Vagina (tissue), 2 donors: ENCODE results near the gene B3GAT3. TPM values are rescaled to one million over a fixed set of nuclear protein-coding genes. Genes with fewer than 3 reads are reported as not detected.

Experiments
- DNase-seq, 2 donors: peaks; one replicate each; pipeline ENCODE4 v3.0.0-alpha.2; 2017; ENCODE audit errors: extremely low spot score in 2 of 2
- H3K27ac ChIP-seq: fragments of 200-600 bp; sonication (generic); one replicate; pipeline ENCODE4 v1.5.1; 2019
- H3K27me3 ChIP-seq: fragments of 200-600 bp; sonication (generic); one replicate; pipeline ENCODE4 v1.5.1; 2019
- H3K36me3 ChIP-seq, 2 donors: fragments of 200-600 bp; sonication (generic); one replicate each; pipeline ENCODE4 v1.5.1; 2017 to 2019
- H3K4me1 ChIP-seq: fragments of 200-600 bp; sonication (generic); one replicate; pipeline ENCODE4 v1.5.1; 2019
- H3K4me3 ChIP-seq, 2 donors: fragments of 200-600 bp; sonication (generic); 1 replicate in 1 of 2; 2 replicates in 1 of 2; pipeline ENCODE4 v1.5.1; 2016 to 2019
- H3K9me3 ChIP-seq: fragments of 200-600 bp; sonication (generic); one replicate; pipeline ENCODE4 v1.5.1; 2019
- CTCF ChIP-seq, 3 experiments: fragments of 450-650 bp in 2 of 3; fragments of 200-600 bp in 1 of 3; sonication (generic) in 1 of 3; IDR thresholded peaks; one replicate each; pipeline ENCODE4 v1.5.1; 2017 to 2019; ENCODE audit warnings: antibody characterized with exemption in 3 of 3, mild to moderate bottlenecking in 2 of 3, moderate library complexity in 2 of 3
- POLR2A ChIP-seq, 2 donors: fragments of 450-650 bp; IDR thresholded peaks; one replicate each; pipeline ENCODE4 v1.6.1; 2017; ENCODE audit warnings: antibody characterized with exemption in 2 of 2, mild to moderate bottlenecking in 2 of 2, moderate library complexity in 2 of 2
- POLR2AphosphoS5 ChIP-seq, 2 donors: sonication (generic); formaldehyde crosslinking; IDR thresholded peaks; one replicate each; pipeline ENCODE4 v1.9.0; 2017; ENCODE audit warnings: antibody characterized with exemption in 2 of 2, mild to moderate bottlenecking in 2 of 2, low read depth in 1 of 2; ENCODE audit not compliant: insufficient read depth in 1 of 2
- intact Hi-C: fragments of 100-400 bp; cut with DNase I; formaldehyde crosslinking; loops from one replicate; pipeline ENCODE4 v1.15.1; 2023
- total RNA-seq: library from RNA; depleted of rRNA; stranded (reverse); fragments of >200 nt; gene quantifications from one replicate; pipeline ENCODE4 v1.2.3, GENCODE V29; 2016

Gene B3GAT3
- total RNA-seq, 1 donor from 2014 or later: 41.7 TPM

DNA sequence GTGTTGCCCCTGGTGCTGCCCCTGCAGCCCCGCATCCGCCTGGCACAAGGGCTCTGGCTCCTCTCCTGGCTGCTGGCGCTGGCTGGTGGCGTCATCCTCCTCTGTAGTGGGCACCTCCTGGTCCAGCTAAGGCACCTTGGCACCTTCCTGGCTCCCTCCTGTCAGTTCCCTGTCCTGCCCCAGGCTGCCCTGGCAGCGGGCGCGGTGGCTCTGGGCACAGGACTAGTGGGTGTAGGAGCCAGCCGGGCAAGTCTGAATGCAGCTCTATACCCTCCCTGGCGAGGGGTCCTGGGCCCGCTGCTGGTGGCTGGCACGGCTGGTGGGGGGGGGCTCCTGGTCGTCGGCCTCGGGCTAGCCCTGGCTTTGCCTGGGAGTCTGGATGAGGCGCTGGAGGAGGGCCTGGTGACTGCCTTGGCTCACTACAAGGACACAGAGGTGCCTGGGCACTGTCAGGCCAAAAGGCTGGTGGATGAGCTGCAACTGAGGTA, 8.5 kb downstream of the B3GAT3 start:
- Histone ChIP-seq H3K9me3 (no peaks in the 10 kb centered on the region), H3K36me3 (peaks cover 0 to 33% of the 10 kb centered on the region in 2 donors), H3K27ac (peak overlapping the region; percentile 92), H3K4me1 (peaks cover 42% of the 10 kb centered on the region), H3K4me3 (peak overlapping the region; percentile 83 to 96), H3K27me3 (no peaks in the 10 kb centered on the region)
- no peak for DNase-seq
- intact Hi-C loops: loop anchor here (10.0 kb wide), 1 partner anchor 1709 kb away; the partner anchor contains the start of gene PRPF19
- no peak for TF ChIP-seq POLR2A (IDR thresholded peaks at IDR 0.05)
- TF ChIP-seq CTCF (IDR thresholded peaks at IDR 0.05): no peak
- no peak for TF ChIP-seq POLR2AphosphoS5 (IDR thresholded peaks at IDR 0.05; ENCODE audit: insufficient read depth in 1 of 2, low read depth in 1 of 2)

DNA sequence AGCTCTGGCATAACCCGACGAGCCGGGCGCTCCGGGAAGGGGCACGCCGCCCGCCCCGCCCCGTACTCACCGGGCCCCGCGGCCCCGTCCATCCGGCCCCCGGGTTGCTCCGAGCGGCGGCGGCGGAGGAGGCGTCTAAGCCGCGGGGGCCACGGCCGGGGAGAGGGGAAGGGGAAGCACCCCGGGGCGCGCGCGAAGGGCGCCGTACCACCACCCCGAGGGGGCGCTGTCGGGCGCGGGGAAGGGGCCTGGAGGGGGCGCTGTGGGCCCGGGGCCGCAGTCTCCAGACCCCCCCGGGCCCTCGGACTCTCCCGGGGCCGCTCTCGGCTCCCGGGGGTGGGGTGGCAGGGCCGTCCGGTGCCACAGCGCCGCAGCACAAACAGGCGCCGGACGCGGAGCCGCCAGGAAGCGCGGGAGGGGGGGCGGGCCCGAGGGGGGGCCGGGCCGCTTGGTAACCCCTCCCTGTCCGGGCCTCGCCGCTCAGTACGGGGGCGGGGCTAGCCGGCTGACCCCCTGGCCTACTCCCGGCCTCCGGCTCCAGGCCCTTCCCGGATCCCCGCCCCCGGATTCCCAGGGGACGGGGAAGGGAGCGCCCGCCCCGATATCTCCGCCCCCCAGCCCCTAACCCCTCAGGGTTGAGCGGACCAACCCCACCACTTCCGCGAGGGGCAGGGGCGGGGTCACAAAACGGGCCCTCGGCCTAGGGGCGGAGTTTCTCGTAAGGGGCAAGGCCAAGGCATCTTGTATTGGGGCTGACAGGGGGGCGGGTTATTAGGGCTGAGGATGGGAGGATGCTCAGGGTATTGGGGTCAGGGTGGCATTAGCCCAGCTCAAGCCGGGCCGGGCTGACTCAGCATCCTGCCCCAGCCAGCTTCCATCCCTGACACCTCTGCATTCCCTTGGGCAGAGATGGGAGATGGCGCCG, 9.2 kb downstream of the B3GAT3 start, which contains the start of the genes EML3 and ROM1:
Gene EML3, minus strand, starts transcription at position 410 of the 925 bp plus-strand sequence. Its CDS starts 318 bp downstream, at position 92.
Gene ROM1, plus strand, starts transcription at position 892 of the 925 bp plus-strand sequence. Its CDS starts 25 bp downstream, at position 917.
- peaks cover 0 to 33% of the 10 kb centered on the region in 2 donors for H3K36me3 ChIP-seq
- no peaks in the 10 kb centered on the region for H3K9me3 ChIP-seq
- intact Hi-C loops: loop anchor here (10.0 kb wide), 1 partner anchor 1708 kb away; the partner anchor contains the start of gene PRPF19
- DNase-seq: no peak
- H3K27me3 ChIP-seq: no peaks in the 10 kb centered on the region
- H3K4me1 ChIP-seq: peaks cover 42% of the 10 kb centered on the region
- H3K27ac ChIP-seq: peak within 1 kb of the TSS; percentile 92
- H3K4me3 ChIP-seq: peak within 1 kb of the TSS; percentile 83 to 96
- no peak for TF ChIP-seq POLR2A (IDR thresholded peaks at IDR 0.05)
- TF ChIP-seq POLR2AphosphoS5 (IDR thresholded peaks at IDR 0.05; ENCODE audit: insufficient read depth in 1 of 2, low read depth in 1 of 2): peak; percentile 42 to 74
- TF ChIP-seq CTCF (IDR thresholded peaks at IDR 0.05): peak; percentile 65 to 100 (median 79)

DNA sequence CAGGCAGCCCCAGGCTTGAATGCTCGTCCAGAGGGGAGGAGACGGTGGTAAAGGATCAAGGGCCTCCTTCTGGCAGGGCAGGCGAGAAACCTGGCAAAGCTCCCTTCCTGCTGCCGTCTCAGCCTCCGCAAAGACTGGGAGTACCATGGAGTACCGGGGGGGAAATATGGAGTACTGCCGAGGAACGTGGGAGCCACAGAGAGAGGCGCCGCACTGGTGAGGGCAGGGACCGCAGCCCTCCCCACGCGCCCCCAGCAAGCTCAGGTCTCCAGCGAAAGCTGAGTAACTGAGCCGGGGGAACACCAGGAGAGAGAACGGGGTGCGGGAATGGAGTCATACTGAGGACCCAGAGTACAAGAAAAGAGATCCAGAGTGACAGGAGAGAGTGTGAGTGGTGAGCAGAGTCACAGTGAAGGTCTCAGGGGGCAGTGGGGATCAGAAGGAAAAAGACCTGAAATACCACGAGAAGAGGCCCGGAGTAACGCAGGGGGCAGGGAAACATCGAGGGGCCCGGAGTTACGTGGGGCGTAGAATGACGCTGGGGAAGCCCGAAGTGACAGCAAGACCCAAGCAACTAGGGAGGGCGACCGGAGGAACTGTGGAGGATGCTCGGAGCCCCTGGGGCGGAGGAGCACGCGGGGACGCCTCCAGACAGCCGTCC, 10.0 kb downstream of the B3GAT3 start:
- no peaks in the 10 kb centered on the region for H3K27me3 ChIP-seq
- TF ChIP-seq POLR2AphosphoS5 (IDR thresholded peaks at IDR 0.05; ENCODE audit: insufficient read depth in 1 of 2, low read depth in 1 of 2): peak in 1 of 2 donors; percentile 48
- TF ChIP-seq POLR2A (IDR thresholded peaks at IDR 0.05): peak in 1 of 2 donors; percentile 22
- TF ChIP-seq CTCF (IDR thresholded peaks at IDR 0.05): no peak
- intact Hi-C loops: loop anchor here (10.0 kb wide), 1 partner anchor 1707 kb away; the partner anchor contains the start of gene PRPF19
- peak overlapping the region; percentile 92 for H3K27ac ChIP-seq
- no peaks in the 10 kb centered on the region for H3K9me3 ChIP-seq
- H3K4me3 ChIP-seq: peak overlapping the region; percentile 83 to 96
- H3K4me1 ChIP-seq: peaks cover 42% of the 10 kb centered on the region
- no peak for DNase-seq
- H3K36me3 ChIP-seq: peaks cover 0 to 27% of the 10 kb centered on the region in 2 donors

DNA sequence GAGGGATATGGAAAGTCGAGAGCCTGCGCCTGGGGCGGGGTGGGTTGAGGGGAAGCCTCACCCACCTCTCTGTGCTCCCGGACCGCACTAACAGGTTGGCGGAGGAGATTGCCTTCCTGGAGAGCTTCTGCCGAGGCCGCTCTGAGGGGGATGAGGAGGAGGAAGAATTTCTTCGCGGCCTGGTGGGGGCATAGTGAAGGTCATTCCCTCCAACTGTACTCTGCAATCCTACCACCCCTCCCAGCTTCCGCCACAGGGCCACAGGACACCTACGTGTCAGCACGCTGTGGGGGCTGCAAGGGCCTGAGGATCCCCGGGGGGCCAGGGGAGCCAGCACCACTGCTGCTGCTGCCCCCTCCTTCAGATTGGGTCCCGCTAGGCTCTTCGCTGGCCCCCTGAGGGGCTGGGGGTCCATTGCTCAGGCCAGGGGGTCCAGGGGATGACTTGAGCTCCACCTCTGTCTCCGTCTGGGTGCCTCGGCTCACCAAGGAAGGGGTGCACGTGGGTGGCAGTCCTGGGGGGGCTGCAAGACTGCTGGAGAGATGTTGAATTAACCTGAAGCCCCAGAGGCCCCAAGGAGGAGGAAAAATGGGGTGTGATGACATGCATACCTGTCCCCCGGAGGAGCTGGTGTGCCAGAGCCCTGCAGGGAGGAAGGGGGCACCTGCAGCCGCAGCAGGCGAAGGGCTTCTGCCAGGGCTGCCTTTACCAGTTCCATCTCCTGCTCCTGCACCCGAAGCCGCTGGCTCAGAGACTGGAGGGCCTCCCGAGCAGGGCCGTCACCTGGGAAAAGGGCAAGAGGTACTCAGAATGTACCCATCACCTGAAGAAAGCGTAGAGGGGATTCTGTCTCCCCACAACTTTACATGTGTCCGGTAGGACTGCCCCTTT, 10.7 kb downstream of the B3GAT3 start:
- Histone ChIP-seq H3K27ac (peak overlapping the region; percentile 92), H3K4me3 (peak overlapping the region; percentile 83 to 96), H3K27me3 (no peaks in the 10 kb centered on the region), H3K9me3 (no peaks in the 10 kb centered on the region), H3K36me3 (peaks cover 0 to 25% of the 10 kb centered on the region in 2 donors), H3K4me1 (peaks cover 42% of the 10 kb centered on the region)
- intact Hi-C loops: loop anchor here (10.0 kb wide), 1 partner anchor 1706 kb away; the partner anchor contains the start of gene PRPF19
- DNase-seq: no peak
- no peak for TF ChIP-seq POLR2AphosphoS5 (IDR thresholded peaks at IDR 0.05; ENCODE audit: insufficient read depth in 1 of 2, low read depth in 1 of 2)
